ENCODE data around the gene UBASH3B.
"Not testable (repeated sequence)": the region's sequence is repeated elsewhere in the genome, so short reads cannot be mapped to it uniquely, and the experiment has no call there.

UBASH3B gene

DNA sequence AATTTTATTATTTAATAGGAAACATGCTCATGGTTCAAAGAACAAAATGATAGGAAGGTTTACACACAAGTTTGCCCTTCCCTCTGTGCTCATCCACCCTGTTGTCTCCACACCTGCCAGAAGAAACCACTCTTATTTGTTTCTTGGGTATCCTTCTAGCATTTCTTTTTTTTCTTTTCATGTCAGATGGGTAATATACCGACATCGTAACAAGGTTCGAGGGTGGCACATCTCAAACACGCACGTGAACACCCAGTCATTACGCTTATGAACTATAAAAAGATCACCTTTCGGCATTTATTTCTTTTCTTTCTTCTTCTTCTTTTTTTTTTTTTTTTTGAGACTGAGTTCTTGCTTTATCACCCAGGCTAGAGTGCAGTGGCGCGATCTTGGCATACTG is 70.5 kb downstream of the UBASH3B start:
- no peak overlapping the region for H3K4me3 ChIP-seq (ENCODE audit: low read length)
- DNase-seq (ENCODE audit: low read depth): no peak
- TF ChIP-seq, protein P1, sequence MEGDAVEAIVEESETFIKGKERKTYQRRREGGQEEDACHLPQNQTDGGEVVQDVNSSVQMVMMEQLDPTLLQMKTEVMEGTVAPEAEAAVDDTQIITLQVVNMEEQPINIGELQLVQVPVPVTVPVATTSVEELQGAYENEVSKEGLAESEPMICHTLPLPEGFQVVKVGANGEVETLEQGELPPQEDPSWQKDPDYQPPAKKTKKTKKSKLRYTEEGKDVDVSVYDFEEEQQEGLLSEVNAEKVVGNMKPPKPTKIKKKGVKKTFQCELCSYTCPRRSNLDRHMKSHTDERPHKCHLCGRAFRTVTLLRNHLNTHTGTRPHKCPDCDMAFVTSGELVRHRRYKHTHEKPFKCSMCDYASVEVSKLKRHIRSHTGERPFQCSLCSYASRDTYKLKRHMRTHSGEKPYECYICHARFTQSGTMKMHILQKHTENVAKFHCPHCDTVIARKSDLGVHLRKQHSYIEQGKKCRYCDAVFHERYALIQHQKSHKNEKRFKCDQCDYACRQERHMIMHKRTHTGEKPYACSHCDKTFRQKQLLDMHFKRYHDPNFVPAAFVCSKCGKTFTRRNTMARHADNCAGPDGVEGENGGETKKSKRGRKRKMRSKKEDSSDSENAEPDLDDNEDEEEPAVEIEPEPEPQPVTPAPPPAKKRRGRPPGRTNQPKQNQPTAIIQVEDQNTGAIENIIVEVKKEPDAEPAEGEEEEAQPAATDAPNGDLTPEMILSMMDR (IDR thresholded peaks at IDR 0.05; ENCODE audit: insufficient read depth, low read depth, low read length, missing control alignments): no peak

DNA sequence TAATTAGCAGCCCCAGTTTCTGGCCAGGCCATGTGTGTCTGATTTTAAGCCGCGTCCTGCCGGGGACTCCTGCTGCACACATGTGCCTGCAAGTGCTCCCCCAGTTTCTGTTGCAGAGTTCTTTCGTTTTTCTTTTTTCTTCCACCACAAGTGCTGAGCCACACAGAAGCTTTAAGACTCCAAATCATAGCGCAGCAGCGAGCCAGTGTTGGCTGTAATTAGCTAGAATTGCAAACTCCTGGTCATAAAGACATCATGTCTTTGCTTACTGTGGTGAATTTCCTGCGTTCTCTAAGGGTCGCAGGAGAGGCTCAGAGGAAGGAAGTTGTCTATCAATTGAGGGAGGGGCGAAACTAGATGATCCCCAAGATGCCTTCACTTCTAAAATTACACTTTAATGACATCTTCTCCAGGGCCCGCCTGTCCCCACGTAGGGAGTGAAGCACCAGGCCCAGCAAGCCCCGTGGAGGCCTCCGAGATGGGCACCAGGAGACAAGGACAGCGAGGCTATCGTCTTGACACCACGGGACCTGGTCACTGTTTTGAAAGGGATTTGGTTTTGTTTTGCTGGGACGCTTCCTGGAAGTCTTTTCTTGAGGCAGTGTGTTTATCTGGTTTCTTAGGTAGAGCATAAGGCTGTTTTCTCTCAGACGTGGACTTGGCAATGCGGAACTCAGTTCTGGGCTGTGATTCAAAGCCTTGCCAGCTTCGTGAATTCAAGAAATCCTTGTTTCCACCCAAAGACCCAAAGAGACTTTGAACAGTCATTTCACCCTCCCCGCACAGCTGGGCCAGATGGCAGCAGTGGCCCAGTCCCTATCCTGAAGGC is 71.8 kb downstream of the UBASH3B start:
- H3K4me3 ChIP-seq (ENCODE audit: low read length): no peak overlapping the region
- DNase-seq (ENCODE audit: low read depth): no peak
- TF ChIP-seq, protein P1 (IDR thresholded peaks at IDR 0.05; ENCODE audit: insufficient read depth, low read depth, low read length, missing control alignments): no peak

DNA sequence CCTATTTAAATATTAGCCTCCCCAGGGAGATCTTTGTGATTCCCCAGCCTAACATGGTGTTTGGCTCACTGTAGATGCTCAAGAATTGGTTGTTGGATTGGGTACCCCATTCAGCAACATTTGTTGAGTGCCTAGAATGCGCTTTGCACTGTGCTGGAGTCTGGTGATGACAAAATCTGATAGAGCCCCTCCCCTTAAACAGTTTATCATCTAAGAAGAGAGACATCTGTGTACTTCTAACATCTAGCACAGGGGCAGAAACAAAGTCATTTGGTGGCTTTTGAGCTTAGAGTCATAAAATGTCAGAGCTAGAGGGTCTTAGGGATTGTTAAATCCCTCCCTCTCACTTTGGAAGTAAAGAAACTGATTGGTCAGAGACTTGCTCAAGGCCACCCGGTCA is 73.0 kb downstream of the UBASH3B start:
- DNase-seq (ENCODE audit: low read depth): no peak
- H3K4me3 ChIP-seq (ENCODE audit: low read length): no peak overlapping the region
- TF ChIP-seq, protein P1 (IDR thresholded peaks at IDR 0.05; ENCODE audit: insufficient read depth, low read depth, low read length, missing control alignments): no peak

DNA sequence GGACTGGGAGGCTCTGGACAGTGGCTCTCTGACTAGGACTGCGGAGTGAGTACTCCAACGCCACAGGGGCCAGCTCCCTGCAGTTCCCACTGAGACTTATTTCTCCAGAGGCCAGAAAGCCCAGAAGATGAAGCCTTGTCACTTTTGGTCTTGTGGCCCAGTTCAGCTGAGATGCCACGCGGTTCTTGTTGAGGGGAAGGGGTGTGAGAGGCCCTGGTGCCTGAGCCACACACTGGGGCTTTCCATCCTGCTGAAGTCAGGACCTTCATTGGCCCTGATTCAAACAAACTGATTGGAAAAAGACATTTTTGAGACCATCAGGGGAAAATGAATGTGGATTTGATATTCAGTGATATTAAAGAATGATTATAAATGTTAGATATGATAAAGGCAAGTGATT is 73.6 kb downstream of the UBASH3B start:
- H3K4me3 ChIP-seq (ENCODE audit: low read length): no peak overlapping the region
- TF ChIP-seq, protein P1 (IDR thresholded peaks at IDR 0.05; ENCODE audit: insufficient read depth, low read depth, low read length, missing control alignments): no peak
- DNase-seq (ENCODE audit: low read depth): no peak

DNA sequence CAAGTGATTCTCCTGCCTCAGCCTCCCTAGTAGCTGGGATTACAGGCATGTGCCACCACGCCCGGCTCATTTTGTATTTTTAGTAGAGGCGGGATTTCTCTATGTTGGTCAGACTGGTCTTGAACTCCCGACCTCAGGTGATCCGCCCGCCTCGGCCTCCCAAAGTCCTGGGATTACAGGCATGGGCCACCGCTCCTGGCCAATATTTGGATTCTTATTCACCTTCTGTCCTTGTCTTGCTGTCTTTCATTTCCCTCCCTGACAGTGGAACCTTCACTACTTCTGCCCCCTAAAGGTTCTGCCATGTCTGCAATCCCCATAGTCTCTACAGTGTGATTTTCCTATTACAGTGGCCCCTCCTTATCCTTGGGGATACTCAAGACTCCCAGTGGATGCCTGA is 75.2 kb downstream of the UBASH3B start:
- DNase-seq (ENCODE audit: low read depth); H3K4me3 ChIP-seq (ENCODE audit: low read length): not testable (repeated sequence)

DNA sequence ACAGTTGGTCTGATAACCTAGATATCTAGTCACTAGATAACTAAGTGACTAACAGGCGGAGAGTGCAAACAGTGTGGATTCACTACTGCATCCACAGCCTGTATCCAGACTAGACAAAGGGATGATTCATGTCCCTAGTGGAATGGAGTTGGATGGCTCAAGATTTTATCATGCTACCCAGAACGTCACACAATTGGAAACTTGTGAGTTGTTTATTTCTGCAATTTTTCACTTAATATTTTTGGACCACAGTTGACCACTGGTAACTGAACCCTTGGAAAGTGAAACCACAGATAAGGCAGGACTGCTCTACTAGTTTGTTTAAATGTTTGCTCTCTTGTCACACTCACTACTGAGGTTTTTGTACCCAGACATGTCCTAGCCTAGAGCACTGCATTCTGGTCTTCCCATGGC is 76.0 kb downstream of the UBASH3B start:
- no peak overlapping the region for H3K4me3 ChIP-seq (ENCODE audit: low read length)
- TF ChIP-seq, protein P1 (IDR thresholded peaks at IDR 0.05; ENCODE audit: insufficient read depth, low read depth, low read length, missing control alignments): no peak
- no peak for DNase-seq (ENCODE audit: low read depth)

DNA sequence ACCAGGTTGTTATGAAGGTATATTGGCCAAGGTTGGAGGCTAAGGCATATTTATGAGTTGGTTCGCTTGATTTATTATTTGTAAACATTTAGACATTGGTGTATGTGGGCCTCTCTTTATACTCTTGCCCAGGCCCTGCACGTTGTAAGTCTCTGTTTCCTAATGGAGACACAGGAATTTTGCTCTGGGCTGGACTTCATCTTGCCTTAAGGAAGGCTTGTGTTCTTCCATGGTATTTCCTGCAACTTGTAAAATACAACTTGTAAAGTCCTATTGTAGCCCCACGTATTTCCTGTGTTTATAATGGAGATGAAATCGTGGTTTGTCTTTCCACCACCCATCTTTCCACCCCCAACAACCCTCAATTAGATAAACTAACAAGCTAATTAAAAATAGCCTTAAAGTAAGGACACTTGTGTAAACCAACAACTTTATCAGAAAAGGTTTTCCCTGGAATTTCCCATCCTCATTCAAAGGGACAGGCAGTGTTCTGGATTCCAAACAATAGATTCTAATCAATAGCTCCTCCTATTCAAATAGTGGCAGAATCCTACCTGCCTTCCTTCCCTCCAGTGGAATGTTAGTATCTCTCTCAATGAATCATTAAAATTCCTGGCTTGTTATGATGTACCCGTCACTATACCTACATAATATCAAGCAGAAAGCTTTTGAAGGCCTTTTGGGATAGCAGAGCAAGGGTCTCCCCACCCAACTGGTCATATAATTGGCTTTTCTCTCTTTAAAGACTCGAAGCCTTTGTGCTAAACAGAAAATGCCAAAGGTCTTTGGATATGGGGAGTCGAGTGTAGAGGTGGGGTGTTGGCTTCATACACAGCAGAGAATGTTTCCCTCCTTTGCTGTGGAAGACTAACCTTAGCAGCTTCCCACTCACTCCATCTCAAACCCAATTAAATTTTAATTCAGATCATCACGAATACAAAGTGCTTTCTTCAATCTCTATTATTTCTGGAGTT is 77.1 kb downstream of the UBASH3B start:
- TF ChIP-seq, protein P1 (IDR thresholded peaks at IDR 0.05; ENCODE audit: insufficient read depth, low read depth, low read length, missing control alignments): no peak
- no peak overlapping the region for H3K4me3 ChIP-seq (ENCODE audit: low read length)
- no peak for DNase-seq (ENCODE audit: low read depth)

Measured in epithelial cell of esophagus (primary cell).